ENCODE results near the gene PTPRT. TPM values are rescaled to one million over a fixed set of nuclear protein-coding genes. Genes with fewer than 3 reads are reported as not detected.
"Not testable (repeated sequence)": the region's sequence is repeated elsewhere in the genome, so short reads cannot be mapped to it uniquely, and the experiment has no call there.

The PTPRT gene
- total RNA-seq, 1 donor from 2014 or later, result not detected

GRCh38 chr20:42924215-42924614, 265.5 kb downstream of the PTPRT start:
- H3K36me3 Mint-ChIP-seq (ENCODE audit: low read depth), result no peaks in the 10 kb centered on the region
- no peaks in the 10 kb centered on the region for H3K4me1 Mint-ChIP-seq (ENCODE audit: low read depth)
- no peaks in the 10 kb centered on the region for H3K27me3 Mint-ChIP-seq (ENCODE audit: low read depth)
- H3K27ac Mint-ChIP-seq, result no peak overlapping the region
- no peak for DNase-seq (ENCODE audit: low spot score)
- no peak overlapping the region for H3K4me3 Mint-ChIP-seq (ENCODE audit: low read depth)
- intact Hi-C loops (cut with micrococcal nuclease), result no loop called here
- peaks cover 11% of the 10 kb centered on the region for H3K9me3 Mint-ChIP-seq

- intact Hi-C loops (cut with micrococcal nuclease), result no loop called here
- H3K9me3 Mint-ChIP-seq, result peaks cover 16% of the 10 kb centered on the region
- no peak overlapping the region for H3K4me3 Mint-ChIP-seq (ENCODE audit: low read depth)
- no peak overlapping the region for H3K27ac Mint-ChIP-seq
- H3K36me3 Mint-ChIP-seq (ENCODE audit: low read depth), result no peaks in the 10 kb centered on the region
- no peaks in the 10 kb centered on the region for H3K4me1 Mint-ChIP-seq (ENCODE audit: low read depth)
- no peaks in the 10 kb centered on the region for H3K27me3 Mint-ChIP-seq (ENCODE audit: low read depth)
- DNase-seq (ENCODE audit: low spot score), result no peak
These were observed 266.3 kb downstream of the PTPRT start for GRCh38 chr20:42923348-42923918.

- Mint-ChIP-seq H3K4me3 (ENCODE audit: low read depth) (no peak overlapping the region), H3K4me1 (ENCODE audit: low read depth) (no peaks in the 10 kb centered on the region), H3K9me3 (peaks cover 23% of the 10 kb centered on the region), H3K27me3 (ENCODE audit: low read depth) (no peaks in the 10 kb centered on the region), H3K27ac (no peak overlapping the region), H3K36me3 (ENCODE audit: low read depth) (no peaks in the 10 kb centered on the region)
- no peak for DNase-seq (ENCODE audit: low spot score)
- intact Hi-C loops (cut with micrococcal nuclease), result no loop called here
These were observed 268.9 kb downstream of the PTPRT start for GRCh38 chr20:42920776-42921175.

GRCh38 chr20:42919316-42919715, 270.4 kb downstream of the PTPRT start:
- Mint-ChIP-seq H3K27me3 (ENCODE audit: low read depth) (no peaks in the 10 kb centered on the region), H3K4me3 (ENCODE audit: low read depth) (no peak overlapping the region), H3K4me1 (ENCODE audit: low read depth) (no peaks in the 10 kb centered on the region), H3K36me3 (ENCODE audit: low read depth) (no peaks in the 10 kb centered on the region), H3K9me3 (peaks cover 25% of the 10 kb centered on the region), H3K27ac (no peak overlapping the region)
- intact Hi-C loops (cut with micrococcal nuclease), result no loop called here
- no peak for DNase-seq (ENCODE audit: low spot score)

- Mint-ChIP-seq H3K27me3 (ENCODE audit: low read depth) (no peaks in the 10 kb centered on the region), H3K4me3 (ENCODE audit: low read depth) (no peak overlapping the region), H3K4me1 (ENCODE audit: low read depth) (no peaks in the 10 kb centered on the region), H3K36me3 (ENCODE audit: low read depth) (no peaks in the 10 kb centered on the region), H3K27ac (no peak overlapping the region), H3K9me3 (peaks cover 19% of the 10 kb centered on the region)
- intact Hi-C loops (cut with micrococcal nuclease), result no loop called here
- DNase-seq (ENCODE audit: low spot score), result no peak
These were observed 274.6 kb downstream of the PTPRT start for GRCh38 chr20:42915081-42915480.

GRCh38 chr20:42914302-42914701, 275.4 kb downstream of the PTPRT start:
- intact Hi-C loops (cut with micrococcal nuclease), result no loop called here
- no peaks in the 10 kb centered on the region for H3K36me3 Mint-ChIP-seq (ENCODE audit: low read depth)
- H3K27me3 Mint-ChIP-seq (ENCODE audit: low read depth), result no peaks in the 10 kb centered on the region
- H3K4me1 Mint-ChIP-seq (ENCODE audit: low read depth), result no peaks in the 10 kb centered on the region
- H3K27ac Mint-ChIP-seq, result no peak overlapping the region
- H3K4me3 Mint-ChIP-seq (ENCODE audit: low read depth), result no peak overlapping the region
- no peak for DNase-seq (ENCODE audit: low spot score)
- H3K9me3 Mint-ChIP-seq, result peaks cover 19% of the 10 kb centered on the region

DNA sequence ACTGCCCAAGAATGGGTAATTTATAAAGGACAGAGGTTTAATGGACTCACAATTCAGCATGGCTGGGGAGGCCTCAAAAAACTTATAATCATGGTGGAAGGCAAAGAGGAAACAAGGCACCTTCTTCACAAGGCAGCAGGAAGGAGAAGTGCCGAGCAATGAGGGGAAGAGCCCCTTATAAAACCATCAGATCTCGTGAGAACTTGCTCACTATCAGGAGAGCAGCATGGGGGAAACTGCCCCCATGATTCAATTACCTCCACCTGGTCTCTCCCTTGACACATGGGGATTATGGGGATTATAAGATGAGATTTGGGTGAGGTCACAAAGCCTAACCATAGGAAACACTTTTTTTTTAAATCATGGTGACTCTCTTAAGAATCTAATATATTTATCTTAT, 278.9 kb downstream of the PTPRT start:
- H3K4me1 Mint-ChIP-seq (ENCODE audit: low read depth); H3K4me3 Mint-ChIP-seq (ENCODE audit: low read depth); H3K36me3 Mint-ChIP-seq (ENCODE audit: low read depth); DNase-seq (ENCODE audit: low spot score); H3K27ac Mint-ChIP-seq; intact Hi-C loops (cut with micrococcal nuclease); H3K27me3 Mint-ChIP-seq (ENCODE audit: low read depth): not testable (repeated sequence)
- H3K9me3 Mint-ChIP-seq, result peaks cover 14% of the 10 kb centered on the region

DNA sequence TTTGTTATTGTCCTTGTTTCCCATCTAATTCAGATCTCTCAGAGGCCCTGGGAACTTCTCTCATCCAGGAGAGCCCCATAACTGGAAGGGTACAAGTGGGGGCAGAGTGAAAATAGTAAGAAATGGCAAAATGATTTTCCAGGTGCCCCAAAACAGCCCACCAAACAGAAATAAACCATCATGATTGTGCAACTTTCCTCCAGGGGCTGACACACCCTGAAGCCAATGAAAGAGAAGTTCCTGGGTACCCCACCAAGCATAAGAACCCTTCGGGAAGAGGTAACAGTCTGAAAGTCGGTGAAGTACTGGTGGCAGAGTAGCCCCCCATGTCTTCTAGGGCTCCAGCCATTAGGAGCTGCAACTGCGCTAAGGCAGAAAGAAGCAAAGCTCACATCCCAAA, 282.0 kb downstream of the PTPRT start:
- Mint-ChIP-seq H3K4me3 (ENCODE audit: low read depth) (no peak overlapping the region), H3K4me1 (ENCODE audit: low read depth) (no peaks in the 10 kb centered on the region), H3K9me3 (peaks cover 8% of the 10 kb centered on the region), H3K36me3 (ENCODE audit: low read depth) (no peaks in the 10 kb centered on the region), H3K27ac (no peak overlapping the region), H3K27me3 (ENCODE audit: low read depth) (no peaks in the 10 kb centered on the region)
- intact Hi-C loops (cut with micrococcal nuclease), result no loop called here
- no peak for DNase-seq (ENCODE audit: low spot score)

DNA sequence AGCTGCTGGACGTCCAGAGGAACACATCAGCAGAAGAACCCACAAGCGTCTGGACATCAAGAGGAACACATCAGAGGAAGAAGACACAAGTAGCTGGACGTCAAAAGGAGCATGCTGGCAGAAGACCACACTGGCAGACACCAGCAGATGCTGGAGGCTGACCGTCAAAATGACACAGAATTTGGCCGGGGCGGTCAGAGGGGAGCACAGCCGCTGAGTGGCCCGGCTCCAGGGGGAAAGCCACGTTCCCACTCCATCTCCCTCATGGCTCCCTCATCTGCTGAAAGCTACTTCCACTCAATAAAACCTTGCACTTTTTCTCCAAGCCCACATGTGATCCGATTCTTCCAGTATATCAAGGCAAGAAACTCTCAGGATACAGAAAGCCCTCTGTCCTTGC, 283.6 kb downstream of the PTPRT start:
- H3K36me3 Mint-ChIP-seq (ENCODE audit: low read depth), result no peaks in the 10 kb centered on the region
- no peaks in the 10 kb centered on the region for H3K27me3 Mint-ChIP-seq (ENCODE audit: low read depth)
- no peak for DNase-seq (ENCODE audit: low spot score)
- no peak overlapping the region for H3K27ac Mint-ChIP-seq
- H3K9me3 Mint-ChIP-seq, result peaks cover 9% of the 10 kb centered on the region
- H3K4me1 Mint-ChIP-seq (ENCODE audit: low read depth), result no peaks in the 10 kb centered on the region
- H3K4me3 Mint-ChIP-seq (ENCODE audit: low read depth), result no peak overlapping the region
- intact Hi-C loops (cut with micrococcal nuclease), result no loop called here

GRCh38 chr20:42902509-42902908, 287.2 kb downstream of the PTPRT start:
- Mint-ChIP-seq H3K36me3 (ENCODE audit: low read depth) (no peaks in the 10 kb centered on the region), H3K4me1 (ENCODE audit: low read depth) (no peaks in the 10 kb centered on the region), H3K27ac (no peak overlapping the region), H3K27me3 (ENCODE audit: low read depth) (no peaks in the 10 kb centered on the region), H3K9me3 (peaks cover 13% of the 10 kb centered on the region), H3K4me3 (ENCODE audit: low read depth) (no peak overlapping the region)
- DNase-seq (ENCODE audit: low spot score), result no peak
- intact Hi-C loops (cut with micrococcal nuclease), result no loop called here

DNA sequence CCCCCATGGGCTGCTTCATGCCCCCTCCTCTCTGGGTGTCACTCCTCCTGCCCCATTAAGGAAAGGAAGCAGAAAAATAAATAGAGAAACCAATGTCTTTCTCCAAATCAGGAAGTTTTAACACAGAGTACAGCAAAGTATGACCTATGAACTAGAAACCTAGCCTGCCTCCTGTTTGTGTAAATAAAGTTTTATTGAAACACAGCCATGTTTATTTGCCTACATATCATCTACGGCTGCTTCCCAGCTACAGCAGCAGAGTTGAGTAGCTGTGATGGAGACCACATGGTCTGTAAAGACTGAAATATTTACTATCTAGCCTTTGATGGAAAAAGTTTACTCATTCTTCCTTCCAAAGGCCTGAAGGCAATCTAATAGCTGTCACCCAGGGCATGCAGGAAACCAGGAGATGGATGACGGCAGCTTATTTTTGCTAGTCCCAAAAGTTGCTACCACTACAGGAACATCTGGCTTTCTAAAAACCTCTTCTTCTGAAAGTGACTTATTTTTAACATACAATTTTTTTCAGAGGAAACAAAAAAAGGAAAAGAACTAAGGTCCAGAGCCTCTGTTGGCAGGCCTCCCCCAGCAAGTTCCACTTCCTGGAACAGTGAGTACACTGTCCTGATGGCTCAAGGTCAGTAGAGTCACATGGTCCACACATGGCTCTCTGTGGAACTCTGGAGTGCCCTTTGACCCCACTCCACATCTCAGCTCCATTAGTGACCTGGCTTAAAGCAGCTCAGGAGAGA, 287.8 kb downstream of the PTPRT start:
- DNase-seq (ENCODE audit: low spot score), result no peak
- intact Hi-C loops (cut with micrococcal nuclease), result no loop called here
- Mint-ChIP-seq H3K36me3 (ENCODE audit: low read depth) (no peaks in the 10 kb centered on the region), H3K4me1 (ENCODE audit: low read depth) (no peaks in the 10 kb centered on the region), H3K4me3 (ENCODE audit: low read depth) (no peak overlapping the region), H3K27ac (no peak overlapping the region), H3K27me3 (ENCODE audit: low read depth) (no peaks in the 10 kb centered on the region), H3K9me3 (peaks cover 10% of the 10 kb centered on the region)

DNA sequence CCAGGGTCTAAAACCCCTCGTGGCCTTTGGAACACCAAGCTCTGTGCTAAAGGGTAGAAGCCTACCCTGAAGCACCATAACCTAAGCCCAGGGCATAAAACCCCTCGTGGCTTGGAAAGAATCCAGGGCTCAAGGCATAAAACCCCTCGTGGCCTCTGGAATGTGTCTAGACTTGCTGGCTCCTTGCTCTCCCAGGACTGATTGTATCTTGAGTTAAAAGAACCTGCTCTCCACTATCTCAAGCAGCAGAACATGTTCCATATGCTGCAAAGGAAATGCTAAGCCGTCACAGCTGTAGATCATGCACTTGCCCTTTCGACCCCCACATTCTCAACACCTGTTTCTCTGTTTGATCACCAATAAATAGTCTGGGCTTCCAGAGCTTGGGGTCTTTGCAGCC, 288.9 kb downstream of the PTPRT start:
- H3K9me3 Mint-ChIP-seq; H3K4me1 Mint-ChIP-seq (ENCODE audit: low read depth); intact Hi-C loops (cut with micrococcal nuclease); H3K4me3 Mint-ChIP-seq (ENCODE audit: low read depth); DNase-seq (ENCODE audit: low spot score); H3K36me3 Mint-ChIP-seq (ENCODE audit: low read depth); H3K27me3 Mint-ChIP-seq (ENCODE audit: low read depth); H3K27ac Mint-ChIP-seq: not testable (repeated sequence)

- DNase-seq (ENCODE audit: low spot score), result no peak
- intact Hi-C loops (cut with micrococcal nuclease), result no loop called here
- Mint-ChIP-seq H3K4me1 (ENCODE audit: low read depth) (no peaks in the 10 kb centered on the region), H3K4me3 (ENCODE audit: low read depth) (no peak overlapping the region), H3K9me3 (peaks cover 19% of the 10 kb centered on the region), H3K27ac (no peak overlapping the region), H3K27me3 (ENCODE audit: low read depth) (no peaks in the 10 kb centered on the region), H3K36me3 (ENCODE audit: low read depth) (no peaks in the 10 kb centered on the region)
These were observed 294.7 kb downstream of the PTPRT start for GRCh38 chr20:42895020-42895419.
